Spleen (tissue), 11 donors: ENCODE data around the gene COTL1. TPM values are rescaled to one million over a fixed set of nuclear protein-coding genes. Genes with fewer than 3 reads are reported as not detected.

ENCODE experiments used
- DNase-seq: peaks from one replicate; pipeline ENCODE4 v3.0.0-alpha.2; 2020
- H3K27ac ChIP-seq, 8 donors: fragments of 200-600 bp; sonication (generic) in 7 of 8; 1 replicate in 4 of 8; 2 replicates in 4 of 8; pipeline versions ENCODE4 v1.5.0 to v1.8.0; 2016 to 2021; ENCODE audit warnings: inconsistent platforms in 4 of 8, mild to moderate bottlenecking in 4 of 8, moderate library complexity in 1 of 8
- H3K27me3 ChIP-seq, 7 donors: fragments of 200-600 bp; sonication (generic) in 6 of 7; replicated peaks in 1 of 7; 1 replicate in 4 of 7; 2 replicates in 3 of 7; pipeline versions ENCODE4 v1.5.0 to v1.8.0; 2016 to 2021; ENCODE audit warnings: inconsistent platforms in 3 of 7, mild to moderate bottlenecking in 1 of 7
- H3K36me3 ChIP-seq, 6 donors: fragments of 200-600 bp; sonication (generic) in 5 of 6; 1 replicate in 4 of 6; 2 replicates in 2 of 6; pipeline versions ENCODE4 v1.5.0 to v1.8.0; 2016 to 2021; ENCODE audit warnings: inconsistent platforms in 2 of 6
- H3K4me1 ChIP-seq, 6 donors: fragments of 200-600 bp; sonication (generic) in 5 of 6; 1 replicate in 3 of 6; 2 replicates in 3 of 6; pipeline versions ENCODE4 v1.5.0 to v1.8.0; 2016 to 2021; ENCODE audit warnings: inconsistent platforms in 3 of 6
- H3K4me3 ChIP-seq, 8 donors: fragments of 200-600 bp; sonication (generic) in 7 of 8; 1 replicate in 4 of 8; 2 replicates in 4 of 8; pipeline versions ENCODE4 v1.5.0 to v1.8.0; 2016 to 2021; ENCODE audit warnings: inconsistent platforms in 4 of 8, mild to moderate bottlenecking in 4 of 8, moderate library complexity in 2 of 8
- H3K9me3 ChIP-seq, 8 donors: fragments of 200-600 bp; sonication (generic) in 7 of 8; 1 replicate in 4 of 8; 2 replicates in 4 of 8; pipeline versions ENCODE4 v1.5.0 to v1.8.0; 2016 to 2021; ENCODE audit warnings: inconsistent platforms in 4 of 8
- POLR2A ChIP-seq, 3 donors: fragments of 450-650 bp; IDR thresholded peaks; one replicate each; pipeline ENCODE4 v1.5.1; 2017; ENCODE audit warnings: antibody characterized with exemption in 3 of 3, mild to moderate bottlenecking in 1 of 3
- POLR2AphosphoS5 ChIP-seq, 3 donors: sonication (generic); formaldehyde crosslinking; IDR thresholded peaks; one replicate each; pipeline ENCODE4 v1.5.1; 2017; ENCODE audit warnings: antibody characterized with exemption in 3 of 3
- WGBS, 5 donors: extraction: QIAGEN DNeasy Blood & Tissue Kit in 3 of 5; methylation state at CpG; one replicate each; pipeline versions ENCODE4 v1.1.5 to v1.1.7; 2013 to 2018; 5-methylcytosine and 5-hydroxymethylcytosine counted together
- intact Hi-C: fragments of 100-400 bp; cut with DNase I; formaldehyde crosslinking; loops from one replicate; pipeline ENCODE4 v1.15.0; 2023; ENCODE audit warnings: low total_unique reads
- polyA plus RNA-seq, 3 donors: library from polyadenylated mRNA; stranded (reverse); fragments of 200-250 nt; gene quantifications; one replicate each; pipeline ENCODE4 v1.2.1, GENCODE V29; 2013
- total RNA-seq, 7 donors: library from RNA; depleted of rRNA in 3 of 7; stranded (reverse); fragments of >200 nt in 3 of 7; fragmentation: NEBNext Ultra II Directional in 4 of 7; extraction: Animal tissue kit (Norgen Biotek cat#: 25700) in 4 of 7; gene quantifications; one replicate each; pipeline versions ENCODE4 v1.1.0 to v1.2.1, GENCODE V29; 2016 to 2021
- TF ChIP-seq, protein P1 (sequence below), 11 experiments: fragments of 200-600 bp in 7 of 11; fragments of 450-650 bp in 4 of 11; sonication (generic) in 4 of 11; IDR thresholded peaks in 8 of 11; conservative IDR thresholded peaks in 3 of 11; 1 replicate in 7 of 11; 2 replicates in 4 of 11; pipeline versions ENCODE4 v1.4.0 to v1.8.0; 2016 to 2021; ENCODE audit warnings: antibody characterized with exemption in 11 of 11, inconsistent platforms in 4 of 11, mild to moderate bottlenecking in 1 of 11
- donor health status: healthy with polysubstance abuse.
- donor health status: DM: no; HTN: no; CAD: no; lungs with moderate emphysema.
- donor health status: DM: no; HTN: no; CAD: no.
- donor health status: Bipolar disorder and iron deficiency.
- donor health status: healthy.
- donor health status: DM: no; HTN: no; CAD: no.
- donor health status: DM: yes; HTN: yes; CAD: no.

Gene COTL1
- total and polyA plus RNA-seq, 10 donors = 284 to 655 (median 397) TPM

DNA sequence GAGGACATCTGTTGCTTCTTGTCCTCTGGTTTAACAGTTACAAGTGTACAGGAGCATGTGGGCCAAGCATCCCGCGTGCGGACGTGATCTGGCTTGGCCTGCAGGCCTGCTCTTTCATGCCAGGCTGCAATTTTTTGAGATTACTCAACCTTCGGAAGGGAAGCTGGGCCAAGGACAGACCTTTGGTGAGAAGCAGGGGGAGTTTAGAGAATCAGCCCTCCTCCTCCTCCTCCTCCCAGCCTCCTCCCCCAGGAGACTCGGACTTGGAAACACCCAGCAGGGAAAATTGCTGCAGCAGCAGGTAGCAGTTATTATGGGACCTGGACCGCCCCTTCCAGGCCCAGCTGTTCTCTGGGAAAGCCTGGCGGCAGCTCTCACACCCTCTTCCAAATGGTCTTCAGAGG lies 25.3 kb upstream of the COTL1 start:
- peak in 2 of 3 donors; percentile 58 to 66 for TF ChIP-seq POLR2AphosphoS5 (IDR thresholded peaks at IDR 0.05)
- TF ChIP-seq POLR2A (IDR thresholded peaks at IDR 0.05) = no peak
- TF ChIP-seq, protein P1, sequence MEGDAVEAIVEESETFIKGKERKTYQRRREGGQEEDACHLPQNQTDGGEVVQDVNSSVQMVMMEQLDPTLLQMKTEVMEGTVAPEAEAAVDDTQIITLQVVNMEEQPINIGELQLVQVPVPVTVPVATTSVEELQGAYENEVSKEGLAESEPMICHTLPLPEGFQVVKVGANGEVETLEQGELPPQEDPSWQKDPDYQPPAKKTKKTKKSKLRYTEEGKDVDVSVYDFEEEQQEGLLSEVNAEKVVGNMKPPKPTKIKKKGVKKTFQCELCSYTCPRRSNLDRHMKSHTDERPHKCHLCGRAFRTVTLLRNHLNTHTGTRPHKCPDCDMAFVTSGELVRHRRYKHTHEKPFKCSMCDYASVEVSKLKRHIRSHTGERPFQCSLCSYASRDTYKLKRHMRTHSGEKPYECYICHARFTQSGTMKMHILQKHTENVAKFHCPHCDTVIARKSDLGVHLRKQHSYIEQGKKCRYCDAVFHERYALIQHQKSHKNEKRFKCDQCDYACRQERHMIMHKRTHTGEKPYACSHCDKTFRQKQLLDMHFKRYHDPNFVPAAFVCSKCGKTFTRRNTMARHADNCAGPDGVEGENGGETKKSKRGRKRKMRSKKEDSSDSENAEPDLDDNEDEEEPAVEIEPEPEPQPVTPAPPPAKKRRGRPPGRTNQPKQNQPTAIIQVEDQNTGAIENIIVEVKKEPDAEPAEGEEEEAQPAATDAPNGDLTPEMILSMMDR (IDR thresholded peaks at IDR 0.05 in 8 of 11, conservative IDR thresholded peaks at IDR 0.05 in 3 of 11) = no peak
- H3K9me3 ChIP-seq = no peaks in the 10 kb centered on the region
- intact Hi-C loops = no loop called here
- no peak for DNase-seq
- no peak overlapping the region for H3K4me3 ChIP-seq
- no peaks in the 10 kb centered on the region for H3K27me3 ChIP-seq
- 29 to 50% (median 48%) methylated on average over 7 to 8 of the region's 8 CpGs for WGBS, 5 donors
- peak overlapping the region; percentile 11 to 82 (median 60) for H3K27ac ChIP-seq
- H3K4me1 ChIP-seq = peaks cover 41 to 81% (median 55%) of the 10 kb centered on the region in 6 donors
- H3K36me3 ChIP-seq = no peaks in the 10 kb centered on the region

GRCh38 chr16:84641643-84642358 lies 23.9 kb upstream of the COTL1 start:
- no peaks in the 10 kb centered on the region for H3K36me3 ChIP-seq
- intact Hi-C loops = no loop called here
- TF ChIP-seq, protein P1 (IDR thresholded peaks at IDR 0.05 in 8 of 11, conservative IDR thresholded peaks at IDR 0.05 in 3 of 11) = no peak
- no peak for TF ChIP-seq POLR2AphosphoS5 (IDR thresholded peaks at IDR 0.05)
- TF ChIP-seq POLR2A (IDR thresholded peaks at IDR 0.05) = no peak
- 73 to 81% (median 77%) methylated on average over 6 of the region's 6 CpGs for WGBS, 5 donors
- H3K4me1 ChIP-seq = peaks cover 33 to 84% (median 47%) of the 10 kb centered on the region in 6 donors
- H3K9me3 ChIP-seq = no peaks in the 10 kb centered on the region
- DNase-seq = no peak
- peak overlapping the region in 5 of 8 donors; percentile 44 to 82 (median 71) for H3K27ac ChIP-seq
- peak overlapping the region in 1 of 8 donors; percentile 44 for H3K4me3 ChIP-seq
- no peaks in the 10 kb centered on the region for H3K27me3 ChIP-seq

- Histone ChIP-seq H3K27ac (peak overlapping the region in 5 of 8 donors; percentile 51 to 82 (median 71)), H3K9me3 (no peaks in the 10 kb centered on the region), H3K4me3 (no peak overlapping the region), H3K36me3 (no peaks in the 10 kb centered on the region), H3K27me3 (no peaks in the 10 kb centered on the region), H3K4me1 (peaks cover 33 to 77% (median 47%) of the 10 kb centered on the region in 6 donors)
- intact Hi-C loops = no loop called here
- WGBS, 5 donors = 87 to 99% (median 93%) methylated on average over 5 of the region's 5 CpGs
- no peak for DNase-seq
- TF ChIP-seq, protein P1 (IDR thresholded peaks at IDR 0.05 in 8 of 11, conservative IDR thresholded peaks at IDR 0.05 in 3 of 11) = no peak
- TF ChIP-seq POLR2A (IDR thresholded peaks at IDR 0.05) = no peak
- no peak for TF ChIP-seq POLR2AphosphoS5 (IDR thresholded peaks at IDR 0.05)
Measured at GRCh38 chr16:84640145-84640544, 22.3 kb upstream of the COTL1 start.

GRCh38 chr16:84638231-84638806 lies 20.4 kb upstream of the COTL1 start:
- DNase-seq = no peak
- Histone ChIP-seq H3K4me1 (peaks cover 30 to 61% (median 41%) of the 10 kb centered on the region in 6 donors), H3K27me3 (no peaks in the 10 kb centered on the region), H3K36me3 (no peaks in the 10 kb centered on the region), H3K27ac (no peak overlapping the region), H3K9me3 (no peaks in the 10 kb centered on the region), H3K4me3 (no peak overlapping the region)
- WGBS, 5 donors = 92 to 97% (median 96%) methylated on average over 6 to 8 of the region's 8 CpGs
- no peak for TF ChIP-seq POLR2AphosphoS5 (IDR thresholded peaks at IDR 0.05)
- TF ChIP-seq, protein P1 (IDR thresholded peaks at IDR 0.05 in 8 of 11, conservative IDR thresholded peaks at IDR 0.05 in 3 of 11) = no peak
- TF ChIP-seq POLR2A (IDR thresholded peaks at IDR 0.05) = no peak
- intact Hi-C loops = no loop called here
